ENCODE results near the gene PLA2G10.
"Not testable (repeated sequence)": the region's sequence is repeated elsewhere in the genome, so short reads cannot be mapped to it uniquely, and the experiment has no call there.

PLA2G10 gene

GRCh38 chr16:14641206-14641605 lies 52.9 kb downstream of the PLA2G10 start:
- peaks cover 59% of the 10 kb centered on the region for H3K79me2 ChIP-seq (ENCODE audit: insufficient read depth, low read length)
- no peak overlapping the region for H3K4me2 ChIP-seq (ENCODE audit: low read length)
- H2AFZ ChIP-seq (ENCODE audit: low read length): no peak overlapping the region
- H3K9me2 ChIP-seq (ENCODE audit: low read depth, low read length): no peaks in the 10 kb centered on the region
- TF ChIP-seq CTCF (IDR thresholded peaks at IDR 0.05; ENCODE audit: low read length) (no peak), EZH2 (IDR thresholded peaks at IDR 0.05; ENCODE audit: borderline replicate concordance, low read length) (no peak)
- no peaks in the 10 kb centered on the region for H3K4me1 ChIP-seq (ENCODE audit: insufficient read depth, low read length, severe bottlenecking)
- no peaks in the 10 kb centered on the region for H3K27me3 ChIP-seq (ENCODE audit: insufficient read depth, low read length)
- no peaks in the 10 kb centered on the region for H3K9me3 ChIP-seq (ENCODE audit: low read length)
- H3K9ac ChIP-seq (ENCODE audit: low read length): no peak overlapping the region
- H3K36me3 ChIP-seq (ENCODE audit: insufficient read depth, low read length): peaks cover 65% of the 10 kb centered on the region
- H3F3A ChIP-seq (ENCODE audit: insufficient read depth, low read length): no peaks in the 10 kb centered on the region
- H3K4me3 ChIP-seq (ENCODE audit: low read depth, low read length, poor library complexity, severe bottlenecking): no peak overlapping the region
- H4K20me1 ChIP-seq (ENCODE audit: insufficient read depth, low read length): 0 out of 2 replicates have a peak, but pooled peaks cover 2% of the 10 kb centered on the region
- H3K27ac ChIP-seq (ENCODE audit: low read depth, low read length, poor library complexity, severe bottlenecking): no peak overlapping the region

- no peak overlapping the region for H2AFZ ChIP-seq (ENCODE audit: low read length)
- 0 out of 2 replicates have a peak, but pooled peaks cover 2% of the 10 kb centered on the region for H4K20me1 ChIP-seq (ENCODE audit: insufficient read depth, low read length)
- no peaks in the 10 kb centered on the region for H3F3A ChIP-seq (ENCODE audit: insufficient read depth, low read length)
- H3K4me1 ChIP-seq (ENCODE audit: insufficient read depth, low read length, severe bottlenecking): no peaks in the 10 kb centered on the region
- TF ChIP-seq CTCF (IDR thresholded peaks at IDR 0.05; ENCODE audit: low read length) (no peak), EZH2 (IDR thresholded peaks at IDR 0.05; ENCODE audit: borderline replicate concordance, low read length) (no peak)
- no peak overlapping the region for H3K4me3 ChIP-seq (ENCODE audit: low read depth, low read length, poor library complexity, severe bottlenecking)
- no peak overlapping the region for H3K27ac ChIP-seq (ENCODE audit: low read depth, low read length, poor library complexity, severe bottlenecking)
- no peaks in the 10 kb centered on the region for H3K9me3 ChIP-seq (ENCODE audit: low read length)
- peaks cover 65% of the 10 kb centered on the region for H3K79me2 ChIP-seq (ENCODE audit: insufficient read depth, low read length)
- H3K36me3 ChIP-seq (ENCODE audit: insufficient read depth, low read length): peaks cover 58% of the 10 kb centered on the region
- H3K27me3 ChIP-seq (ENCODE audit: insufficient read depth, low read length): no peaks in the 10 kb centered on the region
- H3K9me2 ChIP-seq (ENCODE audit: low read depth, low read length): no peaks in the 10 kb centered on the region
- no peak overlapping the region for H3K4me2 ChIP-seq (ENCODE audit: low read length)
- H3K9ac ChIP-seq (ENCODE audit: low read length): no peak overlapping the region
These were observed 53.6 kb downstream of the PLA2G10 start for GRCh38 chr16:14640538-14640937.

- H3K36me3 ChIP-seq (ENCODE audit: insufficient read depth, low read length): peaks cover 53% of the 10 kb centered on the region
These were observed 57.2 kb downstream of the PLA2G10 start for GRCh38 chr16:14636951-14637240.

GRCh38 chr16:14636179-14636950 lies 57.7 kb downstream of the PLA2G10 start:
- H3K4me2 ChIP-seq (ENCODE audit: low read length); H3K9me2 ChIP-seq (ENCODE audit: low read depth, low read length); H3K9ac ChIP-seq (ENCODE audit: low read length); H3K4me3 ChIP-seq (ENCODE audit: low read depth, low read length, poor library complexity, severe bottlenecking); H3K27ac ChIP-seq (ENCODE audit: low read depth, low read length, poor library complexity, severe bottlenecking); H3K9me3 ChIP-seq (ENCODE audit: low read length); H3F3A ChIP-seq (ENCODE audit: insufficient read depth, low read length); H4K20me1 ChIP-seq (ENCODE audit: insufficient read depth, low read length); H3K27me3 ChIP-seq (ENCODE audit: insufficient read depth, low read length); H2AFZ ChIP-seq (ENCODE audit: low read length): not testable (repeated sequence)
- Histone ChIP-seq H3K4me1 (ENCODE audit: insufficient read depth, low read length, severe bottlenecking) (peaks cover 21% of the 10 kb centered on the region), H3K36me3 (ENCODE audit: insufficient read depth, low read length) (peaks cover 53% of the 10 kb centered on the region), H3K79me2 (ENCODE audit: insufficient read depth, low read length) (peaks cover 77% of the 10 kb centered on the region)

More at GRCh38 chr16:14636951-14637240, 57.2 kb downstream of the PLA2G10 start:
- not testable (repeated sequence) for H2AFZ ChIP-seq (ENCODE audit: low read length); H3K27ac ChIP-seq (ENCODE audit: low read depth, low read length, poor library complexity, severe bottlenecking); H3K27me3 ChIP-seq (ENCODE audit: insufficient read depth, low read length); H4K20me1 ChIP-seq (ENCODE audit: insufficient read depth, low read length); H3K9me3 ChIP-seq (ENCODE audit: low read length); H3K9ac ChIP-seq (ENCODE audit: low read length); H3K9me2 ChIP-seq (ENCODE audit: low read depth, low read length); H3F3A ChIP-seq (ENCODE audit: insufficient read depth, low read length); H3K4me3 ChIP-seq (ENCODE audit: low read depth, low read length, poor library complexity, severe bottlenecking); H3K4me2 ChIP-seq (ENCODE audit: low read length)
- Histone ChIP-seq H3K79me2 (ENCODE audit: insufficient read depth, low read length) (peaks cover 79% of the 10 kb centered on the region), H3K4me1 (ENCODE audit: insufficient read depth, low read length, severe bottlenecking) (peaks cover 18% of the 10 kb centered on the region)

Data from OCI-LY1 (cell line).